Upper lobe of right lung (tissue), 1 donor: Measurements from ENCODE around the gene DGKH. TPM values are rescaled to one million over a fixed set of nuclear protein-coding genes. Genes with fewer than 3 reads are reported as not detected.

Experiments used
- ATAC-seq: fragments of 200-7000 bp; cut with Tn5 transposase; one replicate; pipeline ENCODE4 v1.9.1; 2020; ENCODE audit warnings: mild to moderate bottlenecking, moderate library complexity
- DNase-seq: peaks from one replicate; pipeline ENCODE4 v3.0.0-alpha.2; 2020
- H3K27ac ChIP-seq: fragments of 200-600 bp; one replicate; pipeline ENCODE4 v1.8.0; 2022
- H3K27me3 ChIP-seq: fragments of 200-600 bp; one replicate; pipeline ENCODE4 v1.8.0; 2022; ENCODE audit warnings: mild to moderate bottlenecking
- H3K36me3 ChIP-seq: fragments of 200-600 bp; one replicate; pipeline ENCODE4 v1.8.0; 2022
- H3K4me1 ChIP-seq: fragments of 200-600 bp; one replicate; pipeline ENCODE4 v1.8.0; 2022
- H3K4me3 ChIP-seq: fragments of 200-600 bp; one replicate; pipeline ENCODE4 v1.8.0; 2022; ENCODE audit warnings: mild to moderate bottlenecking
- H3K9me3 ChIP-seq: fragments of 200-600 bp; one replicate; pipeline ENCODE4 v1.8.0; 2022
- intact Hi-C: fragments of 100-400 bp; cut with DNase I; formaldehyde crosslinking; loops from one replicate; pipeline ENCODE4 v1.11.0; 2022
- total RNA-seq: library from RNA; stranded (reverse); fragmentation: NEBNext Ultra II Directional; extraction: Animal tissue kit (Norgen Biotek cat#: 25700); gene quantifications from one replicate; pipeline ENCODE4 v1.2.1, GENCODE V29; 2021
- TF ChIP-seq, protein P1 (sequence below): fragments of 200-600 bp; IDR thresholded peaks from one replicate; pipeline ENCODE4 v1.8.0; 2022; ENCODE audit warnings: antibody characterized with exemption
- donor health status: DM: no; HTN: yes; CAD: no; lungs with severe emphysema.

Gene DGKH
- total RNA-seq, 1 donor from 2014 or later, result 21.3 TPM

DNA sequence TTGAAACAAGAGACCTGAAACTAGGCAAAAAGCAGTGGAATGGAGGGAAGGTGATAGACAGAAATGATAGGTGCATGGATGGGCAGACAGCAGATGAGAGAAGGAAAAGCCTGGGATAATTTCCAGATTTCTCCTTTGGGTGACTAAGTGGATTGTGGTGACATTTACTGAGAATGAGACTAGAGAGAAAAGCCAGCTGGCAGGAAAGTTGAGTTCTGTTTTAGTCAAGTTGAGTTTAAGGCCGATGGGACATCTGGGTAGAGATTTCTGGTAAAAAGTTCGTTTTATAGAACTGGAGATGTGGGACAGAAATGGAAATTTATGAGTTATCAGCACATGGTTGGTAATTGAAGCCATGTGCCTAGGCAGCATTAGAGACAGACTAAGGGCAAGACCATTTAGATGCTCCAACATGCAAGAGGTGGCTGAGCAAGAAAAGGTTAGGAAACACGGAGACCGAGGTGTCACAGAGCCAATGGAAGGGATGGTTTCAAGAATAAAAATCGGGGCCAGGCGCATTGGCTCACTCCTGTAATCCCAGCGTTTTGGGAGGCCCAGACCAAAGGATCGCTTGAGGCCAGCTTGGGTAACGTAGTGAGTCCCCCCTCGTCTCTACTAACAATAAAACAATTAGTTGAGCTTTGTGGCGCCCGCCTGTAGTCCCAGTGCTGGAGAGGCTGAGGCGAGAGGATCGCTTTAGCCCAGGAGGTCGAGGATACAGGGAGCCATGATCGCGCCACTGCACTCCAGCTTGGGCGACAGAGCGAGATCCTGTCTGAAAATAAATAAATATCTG is 9.6 kb upstream of the DGKH start:
- Histone ChIP-seq H3K4me1 (no peaks in the 10 kb centered on the region), H3K27ac (no peak overlapping the region), H3K27me3 (no peaks in the 10 kb centered on the region), H3K4me3 (no peak overlapping the region), H3K36me3 (no peaks in the 10 kb centered on the region), H3K9me3 (no peaks in the 10 kb centered on the region)
- ATAC-seq (no peak), DNase-seq (no peak)
- TF ChIP-seq, protein P1, sequence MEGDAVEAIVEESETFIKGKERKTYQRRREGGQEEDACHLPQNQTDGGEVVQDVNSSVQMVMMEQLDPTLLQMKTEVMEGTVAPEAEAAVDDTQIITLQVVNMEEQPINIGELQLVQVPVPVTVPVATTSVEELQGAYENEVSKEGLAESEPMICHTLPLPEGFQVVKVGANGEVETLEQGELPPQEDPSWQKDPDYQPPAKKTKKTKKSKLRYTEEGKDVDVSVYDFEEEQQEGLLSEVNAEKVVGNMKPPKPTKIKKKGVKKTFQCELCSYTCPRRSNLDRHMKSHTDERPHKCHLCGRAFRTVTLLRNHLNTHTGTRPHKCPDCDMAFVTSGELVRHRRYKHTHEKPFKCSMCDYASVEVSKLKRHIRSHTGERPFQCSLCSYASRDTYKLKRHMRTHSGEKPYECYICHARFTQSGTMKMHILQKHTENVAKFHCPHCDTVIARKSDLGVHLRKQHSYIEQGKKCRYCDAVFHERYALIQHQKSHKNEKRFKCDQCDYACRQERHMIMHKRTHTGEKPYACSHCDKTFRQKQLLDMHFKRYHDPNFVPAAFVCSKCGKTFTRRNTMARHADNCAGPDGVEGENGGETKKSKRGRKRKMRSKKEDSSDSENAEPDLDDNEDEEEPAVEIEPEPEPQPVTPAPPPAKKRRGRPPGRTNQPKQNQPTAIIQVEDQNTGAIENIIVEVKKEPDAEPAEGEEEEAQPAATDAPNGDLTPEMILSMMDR, result no peak
- intact Hi-C loops, result no loop called here

DNA sequence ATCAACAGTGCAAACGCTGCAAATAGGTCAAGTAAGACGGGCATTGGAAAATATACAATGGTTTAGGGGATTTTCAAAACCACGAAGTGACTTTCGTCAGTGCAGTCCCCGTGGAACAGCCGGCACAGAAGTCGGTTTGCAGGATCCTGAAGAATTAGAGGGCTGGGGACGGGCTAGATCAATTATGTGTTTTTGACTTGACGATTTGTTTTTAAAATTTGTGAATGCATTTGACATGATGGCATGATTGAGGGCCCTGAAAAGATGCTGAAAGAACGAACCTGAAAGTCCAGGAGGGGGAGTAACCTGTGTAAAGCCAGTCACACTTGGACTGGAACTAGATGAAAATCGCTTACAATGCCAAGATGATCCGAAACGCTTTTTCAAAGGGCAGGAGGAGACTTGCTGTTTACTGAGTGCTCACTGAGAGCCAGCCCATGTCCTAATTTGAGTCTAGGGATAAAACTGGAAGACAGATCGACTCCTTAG is 8.9 kb upstream of the DGKH start:
- Histone ChIP-seq H3K36me3 (no peaks in the 10 kb centered on the region), H3K27me3 (no peaks in the 10 kb centered on the region), H3K4me1 (no peaks in the 10 kb centered on the region), H3K9me3 (no peaks in the 10 kb centered on the region), H3K27ac (peak overlapping the region; percentile 94), H3K4me3 (peak overlapping the region; percentile 75)
- TF ChIP-seq, protein P1, result no peak
- intact Hi-C loops, result no loop called here
- DNase-seq (no peak), ATAC-seq (no peak)

DNA sequence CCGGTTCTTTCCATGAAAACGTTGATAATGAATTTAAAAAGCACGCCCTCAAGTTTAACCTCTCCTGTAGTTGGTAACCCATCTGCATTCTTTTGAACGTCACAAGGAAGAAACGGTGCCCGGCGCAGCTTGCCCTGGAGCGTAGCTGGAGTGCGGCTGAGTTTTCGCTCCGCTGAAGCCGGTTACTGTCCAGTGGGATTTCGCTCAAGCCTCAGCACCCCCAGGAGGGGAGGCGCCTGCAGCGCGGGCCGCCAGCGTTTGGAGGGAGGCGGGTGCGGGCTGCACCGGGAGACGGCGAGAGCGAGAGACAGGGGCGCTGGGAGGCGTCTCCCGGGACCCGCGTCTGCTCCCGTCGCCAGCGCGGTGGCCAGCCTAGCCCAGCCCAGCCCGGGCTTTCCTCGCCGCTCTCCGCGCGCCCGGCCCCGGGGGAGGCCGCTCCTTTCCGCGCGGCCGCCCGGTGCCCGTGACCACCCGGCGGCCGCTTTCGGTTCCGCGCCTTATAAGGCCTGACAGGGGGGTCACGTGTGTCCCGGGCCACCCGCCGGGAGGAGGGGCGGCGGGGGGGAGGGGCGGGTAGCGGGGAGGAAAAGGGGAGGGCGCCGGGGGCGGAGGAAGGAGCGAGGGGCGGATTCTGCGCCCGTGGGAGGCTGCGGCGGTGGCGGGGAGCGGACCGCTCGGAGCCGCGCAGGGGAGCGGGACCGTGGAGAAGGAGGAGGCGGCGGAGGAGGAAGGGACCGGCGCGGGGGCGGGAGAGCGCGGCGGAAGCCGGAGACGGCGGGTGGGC is 8.3 kb upstream of the DGKH start:
- intact Hi-C loops, result no loop called here
- Histone ChIP-seq H3K9me3 (no peaks in the 10 kb centered on the region), H3K4me3 (peak overlapping the region; percentile 75), H3K27me3 (no peaks in the 10 kb centered on the region), H3K36me3 (no peaks in the 10 kb centered on the region), H3K27ac (peak overlapping the region; percentile 94), H3K4me1 (no peaks in the 10 kb centered on the region)
- peak; percentile 95 for ATAC-seq
- peak; percentile 95 for DNase-seq
- TF ChIP-seq, protein P1, result no peak

DNA sequence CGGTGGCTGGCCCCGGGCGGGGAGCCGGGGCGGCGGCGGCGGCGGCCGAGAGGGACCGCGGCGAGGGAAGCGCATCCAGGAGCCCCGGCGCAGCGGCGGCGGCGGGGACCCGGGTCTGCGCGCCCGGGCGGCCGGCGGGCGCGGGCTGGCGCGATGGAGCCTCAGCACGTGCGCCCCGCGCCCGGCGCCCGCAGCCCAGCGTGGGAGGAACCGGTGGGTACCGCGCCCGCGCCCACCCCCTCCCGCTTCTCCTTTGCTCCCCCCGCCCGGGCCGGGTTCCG is 7.8 kb upstream of the DGKH start:
- intact Hi-C loops, result no loop called here
- Histone ChIP-seq H3K4me1 (no peaks in the 10 kb centered on the region), H3K36me3 (no peaks in the 10 kb centered on the region), H3K27me3 (no peaks in the 10 kb centered on the region), H3K4me3 (peak overlapping the region; percentile 75), H3K9me3 (no peaks in the 10 kb centered on the region), H3K27ac (peak overlapping the region; percentile 77)
- DNase-seq, result no peak
- TF ChIP-seq, protein P1, result no peak
- ATAC-seq, result no peak

DNA sequence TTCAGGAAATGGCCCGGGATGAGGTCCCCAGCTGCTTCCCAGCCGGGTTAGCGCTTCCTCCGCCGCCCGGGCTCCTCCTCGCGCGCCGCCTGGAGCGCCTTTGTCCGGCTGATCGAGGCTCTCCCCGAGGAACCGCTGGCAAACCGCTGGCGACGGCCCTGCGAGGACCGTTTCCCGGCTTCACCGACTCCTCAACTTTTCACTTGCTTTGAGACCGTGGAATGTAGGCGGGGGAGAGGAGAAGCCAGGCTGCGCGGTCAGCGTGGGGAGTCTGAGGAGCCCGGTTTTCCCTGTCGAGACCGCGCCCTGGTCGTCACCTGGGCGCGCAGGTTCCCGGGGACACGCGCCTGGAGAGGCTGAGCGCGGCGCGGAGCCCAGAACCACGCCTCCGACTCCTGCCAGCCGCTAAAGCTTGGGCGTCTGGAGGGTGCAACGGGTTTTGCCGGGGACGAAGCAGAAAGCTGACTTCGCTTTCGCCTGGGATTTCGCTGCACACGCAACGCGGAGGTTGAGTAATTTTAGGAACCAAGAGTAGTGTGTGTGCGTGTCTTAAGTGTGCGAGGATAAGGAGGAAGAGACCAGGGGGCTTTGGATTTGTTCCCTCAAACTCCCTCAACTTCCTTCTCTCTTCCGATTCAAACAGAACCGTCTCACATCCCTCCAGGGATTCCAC is 7.3 kb upstream of the DGKH start:
- intact Hi-C loops, result no loop called here
- TF ChIP-seq, protein P1, result no peak
- Histone ChIP-seq H3K27me3 (no peaks in the 10 kb centered on the region), H3K9me3 (no peaks in the 10 kb centered on the region), H3K36me3 (no peaks in the 10 kb centered on the region), H3K4me1 (peaks cover under 1% of the 10 kb centered on the region), H3K4me3 (peak overlapping the region; percentile 75), H3K27ac (peak overlapping the region; percentile 77)
- DNase-seq (peak; percentile 81), ATAC-seq (peak; percentile 55)
